ENCODE results near the gene MACROD2.

Gene MACROD2

DNA sequence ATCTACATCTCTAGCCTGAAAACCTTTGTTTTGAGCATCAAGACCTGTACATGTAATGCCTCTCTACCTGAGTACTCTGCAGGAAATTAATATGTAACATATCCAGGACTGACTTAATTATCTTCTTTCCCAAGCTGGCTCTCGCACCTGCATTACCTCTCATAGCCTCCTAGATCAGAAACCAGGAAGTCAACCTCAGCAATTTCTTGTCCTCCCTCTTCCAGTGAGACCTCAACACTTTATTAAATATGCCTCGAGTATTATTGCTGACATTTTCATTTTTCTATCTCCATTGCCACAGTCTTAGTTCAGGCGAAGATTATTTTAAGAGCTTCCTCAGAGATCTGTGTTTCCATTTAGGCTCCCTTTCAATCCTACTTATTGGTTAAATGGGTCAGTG is 69.0 kb downstream of the MACROD2 start:
- DNase-seq, result no peak

DNA sequence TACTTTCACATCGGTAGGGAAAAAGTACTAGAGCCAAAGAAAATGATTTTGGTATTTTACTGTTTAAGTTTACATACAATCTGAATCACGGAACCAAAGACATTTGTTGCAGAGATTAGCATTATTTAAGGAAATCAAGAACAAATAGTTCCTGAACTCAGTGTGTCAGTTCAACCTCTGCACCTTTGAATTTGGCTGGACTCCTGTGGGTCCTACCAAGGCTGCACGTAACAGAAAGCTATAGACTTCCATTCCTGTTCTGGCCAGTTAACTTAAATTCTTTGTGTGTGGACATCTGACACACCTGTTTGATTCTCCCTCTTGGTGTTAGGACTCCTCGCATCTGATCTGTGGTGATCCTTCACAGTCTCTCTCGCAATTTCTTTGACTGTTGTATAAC is 69.6 kb downstream of the MACROD2 start:
- DNase-seq, result no peak

DNA sequence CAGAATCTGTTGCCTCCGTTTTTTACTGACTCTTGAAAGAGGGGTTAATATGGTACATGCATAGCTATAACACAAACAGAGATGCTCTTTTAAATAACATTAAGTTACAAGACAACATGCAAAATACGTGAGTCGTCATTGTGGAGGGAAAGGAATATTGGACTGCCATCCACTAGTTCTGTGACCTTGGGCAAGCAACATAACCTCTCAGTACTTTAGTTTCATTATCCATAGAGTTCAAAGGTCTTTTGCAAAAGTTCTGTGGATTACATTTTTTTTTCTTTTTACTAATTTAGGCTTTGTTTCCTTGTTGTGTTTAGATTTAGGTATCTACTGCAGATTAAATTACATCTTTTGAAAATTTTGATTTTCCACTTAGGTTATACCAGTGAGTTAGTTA is 70.5 kb downstream of the MACROD2 start:
- no peak for DNase-seq

DNA sequence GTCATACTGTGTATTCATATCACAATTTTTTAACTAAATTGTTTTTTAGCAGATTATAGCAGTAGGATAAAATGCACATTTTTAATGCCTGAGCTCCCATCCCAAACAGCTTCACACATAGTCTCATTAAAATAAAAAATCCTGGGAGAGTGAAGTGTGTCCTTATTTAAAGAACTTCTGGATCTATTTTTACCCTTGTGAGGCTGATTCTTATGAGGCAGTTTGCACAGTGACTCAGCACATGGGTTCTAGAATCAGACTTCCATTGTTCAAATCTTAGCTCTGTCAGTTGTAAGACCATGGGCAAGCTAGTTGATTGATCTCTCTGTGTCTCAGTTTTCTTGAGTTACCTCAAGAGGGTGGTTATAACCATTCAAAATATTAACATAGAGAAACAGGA is 72.3 kb downstream of the MACROD2 start:
- no peak for DNase-seq

DNA sequence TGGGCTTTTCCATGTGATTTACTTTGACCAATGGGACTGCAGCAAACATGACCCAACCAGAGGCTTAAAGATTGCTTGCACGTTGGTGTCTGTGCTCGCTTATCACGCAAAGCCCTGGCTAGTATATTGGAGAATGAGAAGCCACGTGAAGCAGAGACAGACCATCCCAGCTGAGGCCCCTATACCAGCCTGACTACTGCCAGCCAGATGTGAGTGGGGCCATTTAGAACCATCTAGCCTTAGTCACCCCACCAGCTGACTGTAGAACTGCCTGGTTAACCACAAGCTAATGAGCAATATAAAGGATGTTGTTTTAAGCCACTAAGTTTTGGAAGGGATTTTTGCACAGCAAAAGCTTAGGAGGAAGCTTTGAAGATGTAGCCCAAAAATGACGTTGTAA is 74.5 kb downstream of the MACROD2 start:
- no peak for DNase-seq

DNA sequence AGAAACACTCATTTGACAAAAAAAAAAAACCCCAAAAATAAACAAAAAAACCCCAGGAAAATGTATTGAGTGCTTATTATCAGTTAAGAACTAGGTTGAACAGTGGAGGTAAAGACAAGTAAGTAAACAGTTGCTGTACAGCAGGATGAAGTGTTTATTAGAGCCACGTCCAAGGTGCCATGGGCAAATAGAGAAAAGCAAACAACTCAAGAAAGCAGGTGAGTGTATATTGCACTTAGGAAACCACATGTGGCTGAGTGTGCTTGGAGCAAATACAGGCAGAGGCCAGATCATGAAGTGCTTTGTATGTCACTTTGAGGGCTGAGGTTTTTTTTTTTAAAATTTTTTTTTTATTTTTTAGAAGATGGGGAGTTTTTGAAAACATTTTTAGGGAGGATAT is 98.3 kb downstream of the MACROD2 start:
- DNase-seq, result no peak

DNA sequence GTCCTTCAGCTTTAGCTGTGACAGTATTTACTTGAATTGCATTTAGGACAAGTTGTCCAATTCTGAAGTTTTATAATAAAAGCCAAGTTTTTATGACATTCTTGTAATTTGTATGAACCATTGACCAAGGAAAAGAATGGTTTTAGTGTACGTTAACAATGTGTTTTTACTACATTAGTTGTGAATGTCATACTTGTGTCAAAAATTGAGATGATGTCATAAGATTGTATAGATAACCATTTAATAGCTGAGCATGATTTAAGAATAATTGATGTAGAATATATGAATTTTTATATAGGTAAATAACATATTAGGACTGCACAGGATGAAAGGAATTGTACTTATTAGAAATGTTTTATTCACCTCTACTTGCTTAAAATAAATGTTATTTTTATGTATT is 102.9 kb downstream of the MACROD2 start:
- DNase-seq, result no peak

DNA sequence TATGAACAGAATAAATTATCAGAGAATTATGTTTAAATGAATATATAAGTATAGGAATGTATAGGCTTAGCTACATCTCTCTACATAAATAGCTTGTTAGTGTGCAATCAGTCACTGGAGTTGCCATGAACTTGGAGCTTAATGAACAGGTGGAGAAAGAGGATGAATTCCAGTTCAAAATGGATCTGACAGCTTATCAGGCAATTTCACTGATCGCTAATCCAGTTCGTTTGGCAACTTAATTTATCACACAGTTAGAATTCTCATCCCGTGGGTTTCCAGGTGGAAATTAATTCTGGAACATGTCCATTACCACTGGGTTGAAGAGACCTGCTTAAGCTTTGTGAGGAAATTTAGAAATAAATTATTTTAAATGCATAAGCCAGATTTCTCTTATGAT is 118.1 kb downstream of the MACROD2 start:
- no peak for DNase-seq

DNA sequence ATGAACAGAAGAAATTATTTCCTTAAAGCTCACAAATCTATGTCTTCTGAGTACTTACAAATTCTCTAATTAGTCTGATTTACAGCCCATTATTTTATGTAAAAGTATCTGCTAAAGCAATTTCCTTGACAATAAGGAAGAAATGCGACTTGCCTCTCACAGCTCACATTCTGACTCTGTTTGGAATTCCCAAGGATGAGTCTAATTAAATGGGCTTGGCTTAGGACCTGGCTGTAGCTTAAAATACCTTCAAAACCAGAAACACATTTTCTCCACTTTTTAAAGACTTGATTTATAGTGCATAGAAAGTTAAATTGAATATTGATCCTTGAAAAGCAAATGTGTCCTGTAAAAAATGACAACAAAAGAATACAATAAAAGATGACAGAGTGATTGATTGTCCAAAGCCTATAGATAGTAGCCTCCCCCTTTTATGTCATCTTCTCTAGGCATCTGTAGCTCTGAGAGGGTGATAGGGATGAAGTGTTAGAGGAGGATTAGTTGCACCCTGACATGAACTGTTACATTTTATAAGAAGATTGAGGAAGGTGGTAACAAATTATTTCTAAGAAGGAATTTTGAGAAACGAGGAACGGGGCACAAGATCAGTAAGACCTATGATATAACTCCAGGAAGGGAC is 118.9 kb downstream of the MACROD2 start:
- DNase-seq, result no peak

DNA sequence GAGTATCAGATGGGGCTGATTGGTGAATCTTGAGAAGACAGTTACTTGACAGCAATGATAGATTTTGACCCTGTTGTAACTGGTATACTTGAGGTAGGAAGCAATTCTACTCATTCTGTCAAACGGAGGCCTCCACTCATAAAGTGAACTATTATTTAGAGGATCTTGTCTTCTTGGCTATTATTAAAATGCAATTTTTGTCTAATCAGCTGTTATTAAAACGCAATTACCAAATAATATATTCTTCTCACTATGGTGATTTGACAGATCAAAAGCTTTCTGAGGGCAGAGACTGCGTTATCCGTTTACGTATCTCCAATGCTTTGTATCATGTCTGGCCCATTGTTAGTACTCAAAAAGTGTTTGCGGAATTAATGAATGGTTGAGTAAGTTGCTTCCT is 120.7 kb downstream of the MACROD2 start:
- no peak for DNase-seq

DNA sequence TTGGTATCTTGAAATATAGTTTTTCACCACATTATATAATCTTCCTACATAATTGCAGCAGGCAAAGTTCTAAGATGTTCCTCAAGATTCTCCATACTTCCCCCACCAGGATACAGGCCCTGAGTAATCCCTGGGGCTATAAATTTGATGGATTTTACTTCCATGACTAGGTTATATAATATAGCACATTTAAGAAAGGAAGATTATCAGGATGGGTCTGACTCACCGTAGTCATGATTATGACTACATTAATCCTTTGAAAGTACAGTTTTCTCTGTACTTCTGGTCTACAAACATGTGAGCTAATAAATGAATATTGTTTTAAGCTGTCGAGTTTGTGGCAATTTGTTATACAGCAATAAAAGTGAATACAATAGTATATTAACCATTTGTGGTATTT is 122.5 kb downstream of the MACROD2 start:
- no peak for DNase-seq

DNA sequence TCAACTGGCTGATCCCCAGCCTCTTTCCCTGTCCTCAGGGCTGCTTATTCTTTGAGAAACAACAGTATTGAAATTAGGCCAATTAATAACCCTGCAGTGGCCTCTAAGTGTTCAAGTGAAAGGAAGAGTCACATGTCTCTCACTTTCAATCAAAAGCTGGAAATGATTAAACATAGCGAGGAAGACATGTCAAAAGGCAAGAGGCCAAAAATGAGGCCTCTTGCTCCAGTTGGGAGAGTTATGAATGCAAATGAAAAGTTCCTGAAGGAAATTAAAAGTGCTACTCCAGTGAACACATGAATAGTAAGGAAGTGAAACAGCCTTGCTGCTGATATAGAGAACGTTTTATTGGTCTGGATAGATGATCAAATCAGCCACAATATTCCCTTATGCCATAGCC is 131.5 kb downstream of the MACROD2 start:
- DNase-seq, result no peak

DNA sequence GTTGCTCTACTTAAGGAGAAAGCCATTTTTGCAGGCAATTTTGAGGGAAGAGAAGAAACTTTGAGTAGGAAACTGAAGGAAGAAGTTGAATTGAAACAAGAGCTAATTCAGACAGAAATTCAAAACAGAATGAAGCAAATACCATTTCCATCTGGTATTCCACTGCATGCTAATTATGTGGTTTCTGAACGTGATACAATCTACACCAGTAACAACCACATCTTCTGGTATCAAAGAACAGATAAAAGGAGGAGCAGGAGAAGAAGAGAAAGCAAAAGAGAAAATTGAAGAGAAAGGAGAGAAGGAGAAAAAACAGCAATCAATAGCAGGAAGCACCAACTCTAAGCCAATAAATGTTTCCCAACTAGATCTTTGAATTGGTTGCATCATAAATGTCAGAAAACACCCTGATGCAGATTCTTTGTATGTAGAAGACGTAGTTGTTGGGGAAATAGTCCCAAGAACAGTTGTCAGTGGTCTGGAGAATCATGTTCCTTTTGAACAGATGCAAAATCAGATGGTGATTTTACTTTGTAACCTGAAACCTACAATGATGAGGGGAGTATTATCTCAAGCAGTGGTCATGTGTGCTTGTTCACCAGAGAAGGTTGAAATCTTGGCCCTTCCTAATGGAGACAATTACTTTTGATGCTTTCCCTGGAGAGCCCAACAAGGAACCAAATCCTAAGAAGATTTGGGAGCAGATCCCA is 132.4 kb downstream of the MACROD2 start:
- DNase-seq, result no peak

DNA sequence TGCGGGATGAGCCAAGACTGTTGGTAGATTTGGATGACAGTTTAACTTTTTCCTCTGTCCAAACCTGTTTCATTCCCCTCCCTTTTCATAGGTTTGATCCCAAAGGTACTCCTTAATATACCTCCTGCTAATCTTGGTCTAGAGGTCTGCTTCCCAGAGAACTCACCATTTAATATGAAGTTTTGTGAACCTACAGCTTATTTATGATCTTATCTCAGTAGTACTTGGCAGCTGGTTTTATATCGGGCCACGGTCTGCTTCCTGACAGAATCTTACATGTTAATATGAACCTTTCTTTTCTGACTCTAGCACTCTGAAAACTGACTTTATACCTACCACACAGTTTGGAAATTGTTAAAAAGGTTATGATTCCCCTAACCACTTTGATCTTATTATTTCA is 138.7 kb downstream of the MACROD2 start:
- no peak for DNase-seq

DNA sequence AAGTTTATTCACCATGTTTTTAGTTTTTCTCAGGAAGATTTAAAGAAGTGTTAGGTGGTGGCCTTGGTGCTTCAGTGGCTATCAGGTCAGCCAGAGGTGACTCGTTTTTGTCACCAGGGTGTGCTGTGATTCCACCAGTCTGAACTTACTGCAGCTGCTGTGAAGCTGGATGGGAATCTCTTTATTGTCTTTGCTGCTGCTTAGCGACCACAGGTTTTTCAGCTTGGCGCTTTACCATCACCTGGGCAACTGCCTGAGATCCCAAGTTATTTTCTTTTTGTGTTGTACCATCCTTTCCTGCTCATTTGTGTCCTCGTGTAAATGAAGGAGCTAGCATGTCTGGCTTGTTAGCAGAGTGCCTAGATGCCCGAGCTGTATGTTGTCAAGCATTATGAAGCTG is 146.9 kb downstream of the MACROD2 start:
- no peak for DNase-seq

DNA sequence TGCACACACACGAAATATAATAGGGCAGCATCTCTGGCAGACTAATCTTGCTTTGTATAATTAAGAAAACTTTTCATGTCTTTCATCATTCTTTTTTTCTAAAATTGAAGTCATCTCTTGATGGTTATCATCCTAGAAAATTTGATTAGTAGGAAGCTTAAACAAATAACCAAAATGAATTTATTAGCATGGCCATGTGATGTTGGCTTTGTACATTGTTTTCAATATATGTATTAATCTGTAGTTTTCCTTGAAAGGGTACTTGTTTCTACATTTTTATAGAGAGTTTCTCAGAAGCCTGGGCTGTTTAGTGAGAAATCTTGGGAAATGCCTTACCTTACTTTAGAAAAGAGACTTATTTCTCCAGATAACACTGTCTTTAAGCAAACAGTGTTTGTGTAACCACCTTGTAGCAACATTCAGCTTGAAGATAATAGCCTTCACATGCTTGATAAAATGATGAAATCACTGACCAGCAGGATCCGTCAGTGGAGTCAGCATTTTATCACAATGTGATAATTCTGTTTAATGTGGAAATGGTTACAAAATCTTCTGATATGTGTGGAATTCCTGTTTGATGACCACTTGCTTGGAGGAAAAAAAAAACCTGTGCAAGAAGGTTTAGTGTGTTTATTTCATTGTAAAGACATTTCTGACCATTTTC is 147.8 kb downstream of the MACROD2 start:
- DNase-seq, result no peak

DNA sequence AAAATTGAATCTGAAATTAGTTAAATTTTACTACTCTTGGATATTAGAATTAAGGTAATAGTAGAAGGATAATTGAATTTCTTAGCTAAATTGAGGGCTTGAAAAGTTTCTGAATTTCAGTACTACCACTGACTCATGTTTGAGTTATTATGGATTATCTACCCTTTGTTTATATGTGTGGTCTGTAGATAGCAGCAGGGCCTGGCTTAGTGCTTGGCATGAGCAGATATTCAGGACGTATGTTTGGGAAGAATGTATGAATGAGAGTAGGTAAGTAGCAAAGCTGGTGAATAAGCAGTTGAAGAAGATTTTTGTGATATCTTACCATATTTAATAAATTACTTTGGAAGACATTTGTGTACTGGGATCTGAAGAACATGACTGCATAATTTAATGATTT is 152.7 kb downstream of the MACROD2 start:
- DNase-seq, result no peak

DNA sequence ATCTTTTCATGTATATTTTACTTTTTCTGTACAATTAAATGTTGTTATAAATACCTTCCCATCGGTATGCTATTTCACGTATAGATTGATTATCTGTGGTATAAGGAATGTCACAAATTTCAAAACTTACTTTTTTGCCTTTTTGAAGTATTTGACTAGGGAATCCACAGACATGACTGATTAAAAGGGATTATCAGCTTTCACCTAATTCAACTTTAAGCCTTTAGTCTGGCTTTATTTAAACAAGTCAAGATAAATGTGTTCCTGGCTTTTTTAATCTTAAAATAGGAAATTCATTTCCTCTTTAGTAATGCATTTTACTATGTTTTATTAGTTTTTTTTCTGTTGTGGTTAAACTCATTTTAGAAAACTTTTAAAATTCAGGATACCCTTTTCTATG is 160.0 kb downstream of the MACROD2 start:
- DNase-seq, result no peak

DNA sequence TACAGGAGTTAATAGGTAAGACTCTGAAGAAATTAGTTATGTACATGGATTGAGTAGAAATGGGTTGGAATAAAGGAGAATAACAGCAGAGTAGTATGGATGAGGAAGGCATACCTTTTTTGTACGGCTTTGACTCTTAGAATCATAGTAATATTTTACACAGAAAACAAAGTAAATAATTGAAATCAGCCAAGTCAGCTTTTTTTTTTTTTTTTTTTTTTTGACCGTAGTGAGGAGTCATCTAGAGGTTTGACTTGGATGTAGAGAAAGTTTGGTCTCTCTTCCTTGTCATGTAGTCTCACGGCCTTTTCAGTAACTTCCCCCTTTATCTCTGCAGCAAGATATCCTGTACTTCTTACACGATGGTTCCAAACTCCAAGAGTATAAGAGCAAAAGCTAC is 183.2 kb downstream of the MACROD2 start:
- DNase-seq, result no peak

DNA sequence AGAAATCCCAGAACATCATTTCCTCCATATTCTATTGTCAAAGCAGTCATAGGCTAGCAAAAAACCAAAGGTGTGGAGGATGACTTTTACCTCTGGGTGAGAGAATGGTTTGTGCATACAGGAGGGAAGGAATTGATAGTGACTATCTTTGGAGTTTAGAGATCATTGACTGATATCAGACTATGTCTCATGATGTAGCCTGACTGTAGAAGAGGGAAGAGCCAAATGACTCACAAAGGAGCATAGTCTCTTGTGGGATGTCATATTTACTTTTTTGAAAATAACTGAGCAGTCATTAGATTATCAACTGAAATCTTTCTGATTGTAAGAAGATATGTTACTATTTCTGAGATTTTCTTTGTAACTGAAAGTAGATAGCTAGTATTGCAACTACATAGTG is 183.6 kb downstream of the MACROD2 start:
- no peak for DNase-seq

DNA sequence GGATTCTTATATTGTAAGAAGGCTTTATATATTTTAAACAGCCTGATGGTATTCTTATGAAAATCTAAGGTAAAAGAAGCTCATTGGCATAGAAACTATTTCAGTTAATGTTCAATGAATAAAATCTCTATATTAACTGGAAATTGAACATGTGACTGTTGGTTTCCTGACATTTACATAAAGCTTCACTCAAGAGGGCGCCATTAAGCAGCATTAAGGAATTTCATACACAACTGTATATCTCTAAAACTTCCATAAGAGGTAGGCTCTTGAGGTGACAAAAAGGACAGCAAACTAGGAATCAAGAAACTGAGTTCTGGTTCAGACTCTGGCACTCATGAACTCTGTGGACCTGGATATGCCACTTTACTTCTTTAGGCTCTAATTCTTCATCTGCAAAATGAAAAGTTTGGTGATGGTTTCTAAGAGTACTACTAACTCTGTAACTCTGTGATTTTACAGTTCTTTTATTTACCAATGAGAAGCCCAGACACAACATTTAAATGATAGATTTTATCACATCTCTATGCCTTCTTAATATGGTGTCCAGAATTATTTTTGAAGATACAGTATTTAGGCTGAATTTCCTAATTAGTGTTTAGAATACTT is 194.6 kb downstream of the MACROD2 start:
- DNase-seq, result no peak

DNA sequence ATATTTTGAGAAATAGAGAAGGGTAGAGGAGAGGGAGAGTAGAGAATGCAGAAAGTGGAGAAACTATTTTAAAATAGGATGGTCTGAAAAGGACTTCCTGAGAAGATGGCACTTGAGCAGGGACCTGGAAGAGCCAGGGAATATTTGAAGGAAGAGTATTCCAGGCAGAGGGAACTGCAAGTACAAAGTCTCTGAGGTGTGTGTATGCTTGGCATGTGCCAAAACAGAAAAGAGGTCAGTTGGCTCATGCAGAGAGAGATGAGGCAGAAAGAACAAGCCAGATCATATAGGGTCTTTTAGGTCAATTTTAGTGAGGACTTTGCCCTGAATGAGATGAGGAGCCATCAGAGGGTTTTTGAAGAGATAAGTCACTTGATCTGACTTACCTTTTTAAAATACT is 196.2 kb downstream of the MACROD2 start:
- no peak for DNase-seq

DNA sequence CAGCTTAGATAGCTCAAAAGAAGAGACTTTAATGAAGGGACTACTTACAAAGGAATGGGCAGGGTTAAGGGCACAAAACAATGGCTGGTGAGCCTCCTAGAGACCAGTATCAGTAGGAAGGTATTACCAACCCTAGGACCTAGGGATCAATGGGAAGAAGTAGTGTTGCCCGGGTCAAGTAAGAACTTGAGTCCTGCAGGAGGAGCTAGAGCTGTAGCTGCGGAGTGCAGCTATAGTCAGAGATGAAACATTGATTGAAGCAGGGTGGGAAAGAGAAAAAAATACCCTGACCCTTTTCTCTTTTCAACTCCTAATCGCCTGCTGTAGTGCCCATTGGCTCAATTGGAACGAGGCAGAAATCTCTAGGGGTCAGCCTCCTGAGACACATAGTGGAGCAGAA is 198.1 kb downstream of the MACROD2 start:
- no peak for DNase-seq

DNA sequence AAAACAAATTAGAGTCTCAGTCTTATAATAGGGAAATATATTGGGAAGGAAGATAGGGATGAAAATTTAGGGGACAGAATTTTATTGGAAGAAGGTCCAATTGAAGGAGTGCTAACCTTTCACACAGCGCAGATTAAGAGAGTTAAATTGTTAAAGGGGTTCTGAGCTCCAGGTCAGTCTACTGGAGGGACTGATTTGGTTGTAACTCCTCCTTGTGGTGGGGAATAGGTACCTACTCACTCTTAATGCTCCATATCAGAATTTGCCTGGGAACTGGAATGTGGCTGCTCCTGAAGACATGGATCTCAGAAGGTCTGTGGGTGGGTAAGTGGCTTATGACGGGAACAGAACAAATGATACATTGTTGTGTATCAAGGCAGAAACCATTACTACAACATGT is 198.6 kb downstream of the MACROD2 start:
- DNase-seq, result no peak

Data from activated CD4-positive, alpha-beta T cell treated with anti-CD3 and anti-CD28 coated beads for 1 hour (primary cell).